K562 (cell line): ENCODE results near the gene BMP3. TPM values are rescaled to one million over a fixed set of nuclear protein-coding genes. Genes with fewer than 3 reads are reported as not detected.

Experiments
- ATAC-seq: fragments of 200-7000 bp; cut with Tn5 transposase; 3 replicates; pipeline ENCODE4 v1.9.1; 2020; ENCODE audit warnings: moderate library complexity
- BruUV-seq: library from RNA; stranded (reverse); fragments of 400-500 nt; replicated peaks from 2 replicates; lab custom pipeline; 2021; lab: Mats Ljungman, UMichigan
- CTCF ChIA-PET: fragments of 300-600 bp; formaldehyde crosslinking; extraction: SDS; loops from one replicate; lab custom pipeline; 2021; ENCODE audit warnings: low intra/inter-chr PET ratio; lab: Yijun Ruan, JAX
- POLR2A ChIA-PET: fragments of 300-600, 350-650 bp; sonication (Branson Sonifier 250); formaldehyde crosslinking; extraction: SDS; loops from one replicate; lab custom pipeline; 2021; ENCODE audit warnings: antibody characterized with exemption, inconsistent platforms; lab: Yijun Ruan, JAX
- DNase-seq, 4 experiments: peaks; one replicate each; pipeline versions ENCODE4 v3.0.0 to v3.0.0-alpha.2; 2011 to 2018; ENCODE audit warnings: low spot score in 3 of 4, mixed read lengths in 3 of 4; ENCODE audit errors: extremely low read depth in 1 of 4
- FAIRE-seq: peaks from 2 replicates; lab custom pipeline; 2011; peaks lifted over from hg19 to GRCh38; lab: Jason Lieb, UNC
- H2AFZ ChIP-seq: 2 replicates; pipeline ENCODE4 v1.6.0; 2011; ENCODE audit warnings: low read depth, low read length, control low read depth, inconsistent platforms
- H3K27ac ChIP-seq: fragments of 200-600 bp; 3 replicates; pipeline ENCODE4 v1.8.0; 2011; ENCODE audit warnings: low read depth, mild to moderate bottlenecking, control low read depth, inconsistent platforms, low read length, moderate library complexity, mixed read lengths; ENCODE audit errors: extremely low read depth
- H3K27me3 ChIP-seq, 2 experiments: fragments of 300-600 bp in 1 of 2; 2 replicates in 1 of 2; 3 replicates in 1 of 2; pipeline versions ENCODE4 v1.6.0 to v1.8.0; 2011; ENCODE audit warnings: inconsistent platforms in 2 of 2, low read length in 2 of 2, mild to moderate bottlenecking in 1 of 2, mixed read lengths in 1 of 2, moderate library complexity in 1 of 2; ENCODE audit not compliant: control insufficient read depth in 2 of 2, insufficient read depth in 2 of 2
- H3K36me3 ChIP-seq: fragments of 300-600 bp; 3 replicates; pipeline ENCODE4 v1.8.0; 2011; ENCODE audit warnings: mild to moderate bottlenecking, low read length, inconsistent platforms; ENCODE audit not compliant: control insufficient read depth, insufficient read depth
- H3K4me1 ChIP-seq, 2 experiments: fragments of 200-600 bp in 1 of 2; replicated peaks in 1 of 2; 2 replicates in 1 of 2; 3 replicates in 1 of 2; pipeline versions ENCODE4 v1.5.1 to v1.8.0; 2011; ENCODE audit warnings: inconsistent platforms in 2 of 2, low read length in 2 of 2, mild to moderate bottlenecking in 1 of 2, mixed read lengths in 1 of 2, moderate library complexity in 1 of 2; ENCODE audit not compliant: control insufficient read depth in 2 of 2, insufficient read depth in 2 of 2
- H3K4me2 ChIP-seq: 2 replicates; pipeline ENCODE4 v1.6.1; 2011; ENCODE audit warnings: low read length, control low read depth, inconsistent platforms, mixed read lengths; ENCODE audit not compliant: insufficient read depth
- H3K4me3 ChIP-seq: fragments of 200-600 bp; sonication (generic), shearing (Covaris generic); 2 replicates; pipeline ENCODE4 v1.5.1; 2016; ENCODE audit warnings: control low read depth, inconsistent platforms
- H3K79me2 ChIP-seq: fragments of 200-600 bp; 3 replicates; pipeline ENCODE4 v1.8.0; 2011; ENCODE audit warnings: low read length, inconsistent platforms; ENCODE audit not compliant: control insufficient read depth, insufficient read depth
- H3K9ac ChIP-seq, 2 experiments: 2 replicates each; pipeline versions ENCODE4 v1.6.0 to v1.6.1; 2011; ENCODE audit warnings: low read depth in 2 of 2, low read length in 2 of 2, control low read depth in 1 of 2, inconsistent platforms in 1 of 2, mild to moderate bottlenecking in 1 of 2, mixed read lengths in 1 of 2; ENCODE audit not compliant: insufficient read depth in 1 of 2
- H3K9me1 ChIP-seq: one replicate; pipeline ENCODE4 v1.6.0; 2011; ENCODE audit warnings: inconsistent platforms, mild to moderate bottlenecking, low read length, moderate library complexity; ENCODE audit not compliant: control insufficient read depth, insufficient read depth
- H3K9me3 ChIP-seq: replicated peaks from 2 replicates; pipeline ENCODE4 v1.5.1; 2011; ENCODE audit warnings: low read depth, low read length, inconsistent platforms; ENCODE audit not compliant: control insufficient read depth, insufficient read depth
- H4K20me1 ChIP-seq: replicated peaks from 2 replicates; pipeline ENCODE4 v1.6.1; 2011; ENCODE audit warnings: low read length, inconsistent platforms, mixed read lengths; ENCODE audit not compliant: control insufficient read depth, insufficient read depth
- BCOR ChIP-seq: fragments of 450-650 bp; IDR thresholded peaks from 2 replicates; pipeline ENCODE4 v1.6.1; 2016
- EP300 ChIP-seq: IDR thresholded peaks from 2 replicates; pipeline ENCODE4 v1.6.1; 2012; ENCODE audit warnings: low read length, improper control_type of control experiment
- NEUROD1 ChIP-seq: fragments of 150-350 bp; IDR thresholded peaks from 2 replicates; pipeline ENCODE4 v1.6.1; 2014; ENCODE audit warnings: borderline replicate concordance, low read length, low read depth; ENCODE audit not compliant: partially characterized antibody
- PPARD ChIP-seq: fragments of 250-450 bp; sonication (Bioruptor Pico); IDR thresholded peaks from 2 replicates; pipeline ENCODE4 v1.8.0; 2022; ENCODE audit warnings: inconsistent platforms, mild to moderate bottlenecking, moderate library complexity
- PRMT5 ChIP-seq: sonication (generic); formaldehyde crosslinking; IDR thresholded peaks from 2 replicates; pipeline ENCODE4 v1.5.0; 2020; ENCODE audit warnings: missing genetic modification reagents
- PYGO2 ChIP-seq: fragments of 450-650 bp; IDR thresholded peaks from 2 replicates; pipeline ENCODE4 v1.6.1; 2016; ENCODE audit warnings: mild to moderate bottlenecking, missing genetic modification characterization, moderate library complexity, missing compliant biosample characterization
- SETDB1 ChIP-seq: IDR thresholded peaks from one replicate; pipeline ENCODE4 v1.6.1; 2012; ENCODE audit warnings: low read length, control low read depth, inconsistent platforms
- TBL1XR1 ChIP-seq, 2 experiments: IDR thresholded peaks; 2 replicates each; pipeline ENCODE4 v1.6.1; 2012; ENCODE audit warnings: improper control_type of control experiment in 2 of 2, low read length in 2 of 2, mild to moderate bottlenecking in 1 of 2
- TCF15 ChIP-seq: fragments of 250-450 bp; sonication (Bioruptor Pico); IDR thresholded peaks from 2 replicates; pipeline ENCODE4 v1.8.0; 2022; ENCODE audit warnings: moderate library complexity, mild to moderate bottlenecking, inconsistent platforms
- TCF3 ChIP-seq: sonication (generic); formaldehyde crosslinking; IDR thresholded peaks from 2 replicates; pipeline ENCODE4 v1.4.0; 2020; ENCODE audit warnings: mild to moderate bottlenecking, missing genetic modification reagents
- TFAM ChIP-seq: fragments of 250-450 bp; sonication (Bioruptor Pico); conservative IDR thresholded peaks from 2 replicates; pipeline ENCODE4 v1.5.0; 2021; ENCODE audit warnings: mild to moderate bottlenecking, moderate library complexity
- ZBTB1 ChIP-seq: sonication (generic); formaldehyde crosslinking; IDR thresholded peaks from 2 replicates; pipeline ENCODE4 v1.8.1; 2023; ENCODE audit warnings: missing genetic modification reagents, low read depth, mild to moderate bottlenecking, borderline replicate concordance
- ZFPM2 ChIP-seq: fragments of 250-450 bp; sonication (Bioruptor Pico); IDR thresholded peaks from 2 replicates; pipeline ENCODE4 v1.5.1; 2022; ENCODE audit warnings: mild to moderate bottlenecking
- ZNF280A ChIP-seq: fragments of 450-650 bp; IDR thresholded peaks from 2 replicates; pipeline ENCODE4 v1.6.1; 2018; ENCODE audit warnings: mild to moderate bottlenecking, low read depth; ENCODE audit not compliant: partially characterized antibody
- ZNF57 ChIP-seq: fragments of 450-650 bp; formaldehyde crosslinking; IDR thresholded peaks from 2 replicates; pipeline ENCODE4 v1.4.0; 2020; ENCODE audit warnings: mild to moderate bottlenecking, moderate library complexity
- ZNF583 ChIP-seq: fragments of 250-450 bp; sonication (Bioruptor Pico); IDR thresholded peaks from 2 replicates; pipeline ENCODE4 v1.4.0; 2020
- ZNF584 ChIP-seq: fragments of 200-800 bp; sonication (Bioruptor generic); IDR thresholded peaks from 2 replicates; pipeline ENCODE4 v1.6.1; 2016; ENCODE audit warnings: low read depth, mild to moderate bottlenecking, missing genetic modification characterization, missing compliant biosample characterization
- ZNF644 ChIP-seq: fragments of 200-800 bp; sonication (Bioruptor generic); IDR thresholded peaks from 2 replicates; pipeline ENCODE4 v1.6.1; 2016; ENCODE audit warnings: low read depth, missing genetic modification characterization, missing compliant biosample characterization
- WGBS: fragments of 100-300 bp; shearing (Covaris generic); methylation state at CpG from one replicate; pipeline ENCODE4 v1.1.6; 2016; ENCODE audit warnings: low coverage, mixed read lengths; ENCODE audit not compliant: insufficient coverage; ENCODE audit errors: missing lambda C conversion rate; 5-methylcytosine and 5-hydroxymethylcytosine counted together
- in situ Hi-C: fragments of 300-500 bp; cut with MboI; formaldehyde crosslinking; loops from 4 replicates; pipeline ENCODE4 v1.15.0; 2018; ENCODE audit warnings: inconsistent platforms, mixed read lengths
- intact Hi-C: fragments of 100-400 bp; cut with micrococcal nuclease; formaldehyde crosslinking; loops from 2 replicates; pipeline ENCODE4 v1.14.2; 2022
- polyA plus RNA-seq, 8 experiments: library from polyadenylated mRNA; depleted of rRNA in 4 of 8; stranded (reverse) in 5 of 8; unstranded in 3 of 8; fragments of >200 nt; fragmentation: Nextera tagmentation in 2 of 8; fragmentation: Illumina TruSeq in 1 of 8; extraction: Ambion mirVana in 2 of 8; extraction: Trizol in 1 of 8; gene quantifications; 2 replicates each; pipeline versions ENCODE4 v1.2.1 to v1.2.3, GENCODE V29; 2011 to 2014; ENCODE audit warnings: inconsistent platforms in 1 of 8, missing spikeins in 1 of 8
- total RNA-seq, 7 experiments: library from RNA; depleted of rRNA in 6 of 7; stranded (reverse); fragments of >200 nt in 6 of 7; fragmentation: Illumina TruSeq in 2 of 7; extraction: Trizol in 2 of 7; gene quantifications; 2 replicates each; pipeline versions ENCODE4 v1.2.1 to v1.2.3, GENCODE V29; 2011 to 2021; ENCODE audit warnings: low replicate concordance in 1 of 7
- TF ChIP-seq, protein P1 (sequence below): fragments of 450-650 bp; IDR thresholded peaks from 2 replicates; pipeline ENCODE4 v1.7.0; 2016; ENCODE audit warnings: borderline replicate concordance

BMP3 gene
- total and polyA plus RNA-seq, 9 of the 15 experiments (the other 6 are each of a cell fraction or from before 2014, with no cell fraction given), result 0.01 TPM; not detected in 8

- TF ChIP-seq, protein P1, sequence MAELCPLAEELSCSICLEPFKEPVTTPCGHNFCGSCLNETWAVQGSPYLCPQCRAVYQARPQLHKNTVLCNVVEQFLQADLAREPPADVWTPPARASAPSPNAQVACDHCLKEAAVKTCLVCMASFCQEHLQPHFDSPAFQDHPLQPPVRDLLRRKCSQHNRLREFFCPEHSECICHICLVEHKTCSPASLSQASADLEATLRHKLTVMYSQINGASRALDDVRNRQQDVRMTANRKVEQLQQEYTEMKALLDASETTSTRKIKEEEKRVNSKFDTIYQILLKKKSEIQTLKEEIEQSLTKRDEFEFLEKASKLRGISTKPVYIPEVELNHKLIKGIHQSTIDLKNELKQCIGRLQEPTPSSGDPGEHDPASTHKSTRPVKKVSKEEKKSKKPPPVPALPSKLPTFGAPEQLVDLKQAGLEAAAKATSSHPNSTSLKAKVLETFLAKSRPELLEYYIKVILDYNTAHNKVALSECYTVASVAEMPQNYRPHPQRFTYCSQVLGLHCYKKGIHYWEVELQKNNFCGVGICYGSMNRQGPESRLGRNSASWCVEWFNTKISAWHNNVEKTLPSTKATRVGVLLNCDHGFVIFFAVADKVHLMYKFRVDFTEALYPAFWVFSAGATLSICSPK, result no peak
- TF ChIP-seq TBL1XR1 (IDR thresholded peaks at IDR 0.05; ENCODE audit: low read length in 2 of 2), result no peak
- TF ChIP-seq ZBTB1 (CRISPR knock-in tag), result no peak
- TF ChIP-seq NEUROD1, result no peak
- no peak for TF ChIP-seq PPARD (CRISPR knock-in tag)
Observed at GRCh38 chr4:81023484-81023883, 7.0 kb upstream of the BMP3 start (continued).

DNA sequence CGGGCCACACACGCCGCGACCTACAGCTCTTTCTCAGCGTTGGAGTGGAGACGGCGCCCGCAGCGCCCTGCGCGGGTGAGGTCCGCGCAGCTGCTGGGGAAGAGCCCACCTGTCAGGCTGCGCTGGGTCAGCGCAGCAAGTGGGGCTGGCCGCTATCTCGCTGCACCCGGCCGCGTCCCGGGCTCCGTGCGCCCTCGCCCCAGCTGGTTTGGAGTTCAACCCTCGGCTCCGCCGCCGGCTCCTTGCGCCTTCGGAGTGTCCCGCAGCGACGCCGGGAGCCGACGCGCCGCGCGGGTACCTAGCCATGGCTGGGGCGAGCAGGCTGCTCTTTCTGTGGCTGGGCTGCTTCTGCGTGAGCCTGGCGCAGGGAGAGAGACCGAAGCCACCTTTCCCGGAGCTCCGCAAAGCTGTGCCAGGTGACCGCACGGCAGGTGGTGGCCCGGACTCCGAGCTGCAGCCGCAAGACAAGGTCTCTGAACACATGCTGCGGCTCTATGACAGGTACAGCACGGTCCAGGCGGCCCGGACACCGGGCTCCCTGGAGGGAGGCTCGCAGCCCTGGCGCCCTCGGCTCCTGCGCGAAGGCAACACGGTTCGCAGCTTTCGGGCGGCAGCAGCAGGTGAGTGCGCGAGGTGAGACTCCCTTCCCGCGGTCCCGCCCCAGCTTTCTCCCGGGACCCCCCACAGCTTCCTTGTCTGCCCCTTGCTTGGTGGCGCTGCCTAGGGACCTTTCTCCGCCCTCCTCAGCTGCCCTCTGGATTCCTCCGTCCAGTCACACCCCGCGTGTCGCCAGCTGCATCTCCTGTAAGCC lies 678 bp downstream of the BMP3 start:
- no peaks in the 10 kb centered on the region for H3K36me3 ChIP-seq
- TF ChIP-seq ZNF644 (tag) (no peak), TCF15 (no peak), ZNF584 (CRISPR knock-in tag) (no peak), SETDB1 (no peak), BCOR (no peak), ZFPM2 (no peak), PRMT5 (CRISPR knock-in tag) (no peak), ZNF280A (no peak), PYGO2 (no peak), TFAM (CRISPR knock-in tag) (no peak), ZNF57 (CRISPR knock-in tag) (no peak), ZNF583 (CRISPR knock-in tag) (no peak), EP300 (no peak), TCF3 (no peak)

More for the DNA sequence above, 678 bp downstream of the BMP3 start:
- Histone ChIP-seq H3K4me1 (peaks cover 0 to 11% of the 10 kb centered on the region in 2 experiments; a peak in 1 of 5 replicates), H3K27ac (no peak overlapping the region), H3K9ac (no peak overlapping the region), H3K79me2 (no peaks in the 10 kb centered on the region), H3K27me3 (peaks cover 2 to 24% of the 10 kb centered on the region in 2 experiments; a peak in 3 of 5 replicates), H3K9me3 (no peaks in the 10 kb centered on the region), H3K4me3 (no peak overlapping the region), H2AFZ (no peak overlapping the region), H3K4me2 (no peak overlapping the region), H4K20me1 (no peaks in the 10 kb centered on the region), H3K9me1 (no peaks in the 10 kb centered on the region)
- WGBS, result 8% methylated on average over 61 of the region's 77 CpGs
- DNase-seq, result no peak
- in situ Hi-C loops, result no loop called here
- no peak for ATAC-seq
- ChIA-PET CTCF (no interaction called here), POLR2A (no interaction called here)
- BruUV-seq, result no TSS peak
- intact Hi-C loops, result no loop called here
- FAIRE-seq, result no peak
